Activated CD4-positive, alpha-beta memory T cell treated with anti-CD3 and anti-CD28 coated beads for 36 hours (primary cell): ENCODE measurements around the gene RCOR1. TPM values are rescaled to one million over a fixed set of nuclear protein-coding genes. Genes with fewer than 3 reads are reported as not detected.
"Not testable (repeated sequence)": the region's sequence is repeated elsewhere in the genome, so short reads cannot be mapped to it uniquely, and the experiment has no call there.

Experiments used
- CTCF ChIA-PET: fragments of 350-600 bp; sonication (Branson Sonifier 250); formaldehyde crosslinking; loops from one replicate; lab custom pipeline; 2021; ENCODE audit warnings: antibody characterized with exemption, inconsistent platforms; lab: Charles Lee
- POLR2A ChIA-PET: fragments of 350-600 bp; sonication (Branson Sonifier 250); formaldehyde crosslinking; loops from one replicate; lab custom pipeline; 2021; ENCODE audit warnings: antibody characterized with exemption; lab: Charles Lee
- DNase-seq: peaks from one replicate; pipeline ENCODE4 v3.0.0-alpha.2; 2020
- H3K27ac Mint-ChIP-seq: one replicate; pipeline ENCODE4 v1.8.0; 2021; ENCODE audit warnings: mixed read lengths
- H3K27me3 Mint-ChIP-seq: one replicate; pipeline ENCODE4 v1.8.0; 2021; ENCODE audit warnings: mixed read lengths
- H3K36me3 Mint-ChIP-seq: one replicate; pipeline ENCODE4 v1.8.0; 2021; ENCODE audit warnings: mixed read lengths
- H3K4me1 Mint-ChIP-seq: one replicate; pipeline ENCODE4 v1.8.0; 2021; ENCODE audit warnings: low read depth, mixed read lengths
- H3K4me3 Mint-ChIP-seq: one replicate; pipeline ENCODE4 v1.8.0; 2021; ENCODE audit warnings: mild to moderate bottlenecking, mixed read lengths
- H3K9me3 Mint-ChIP-seq: one replicate; pipeline ENCODE4 v1.8.0; 2021; ENCODE audit warnings: mixed read lengths
- intact Hi-C: fragments of 100-400 bp; cut with micrococcal nuclease; formaldehyde crosslinking; loops from one replicate; pipeline ENCODE4 v1.15.1; 2023
- total RNA-seq, 2 experiments: library from RNA; stranded (reverse); gene quantifications; one replicate each; pipeline ENCODE4 v1.2.3, GENCODE V29; 2021

Gene RCOR1
- total RNA-seq, 2 experiments from 2014 or later: 14.1 to 14.3 TPM

DNA sequence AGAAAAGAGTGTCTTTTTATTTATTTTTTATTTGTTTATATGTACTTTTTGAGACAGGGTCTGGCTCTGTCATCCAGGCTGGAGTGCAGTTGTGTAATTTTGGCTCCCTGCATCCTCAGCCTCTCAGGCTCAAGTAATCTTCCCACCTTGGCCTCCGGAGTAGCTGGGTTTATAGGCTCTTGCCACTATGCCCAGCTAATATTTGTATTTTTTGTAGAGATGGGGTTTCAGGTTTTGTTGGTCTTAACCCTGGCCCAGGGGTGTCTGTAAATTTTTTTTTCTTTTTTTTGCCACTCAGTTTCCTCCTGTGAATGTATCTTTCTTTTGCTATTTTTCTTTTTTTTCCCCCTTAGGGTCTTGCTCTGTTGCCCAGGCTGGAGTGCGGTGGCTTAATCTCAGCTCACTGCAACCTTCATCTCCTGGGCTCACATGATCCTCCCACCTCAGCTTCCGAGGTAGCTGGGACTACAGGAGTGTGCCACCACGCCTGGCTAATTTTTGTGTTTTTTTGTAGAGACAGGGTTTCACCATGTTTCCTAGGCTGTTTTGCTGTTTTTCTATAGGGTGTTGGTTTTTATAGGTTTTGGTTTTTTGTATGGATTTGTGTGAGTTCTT lies 11.0 kb downstream of the RCOR1 start:
- no peak overlapping the region for H3K4me3 Mint-ChIP-seq
- intact Hi-C loops: no loop called here
- no peak overlapping the region for H3K27ac Mint-ChIP-seq
- ChIA-PET CTCF (interaction anchor here (2.7 kb wide), 1 partner anchor 9 kb away, joined by 12 read pairs; no protein-coding TSS in a partner anchor), POLR2A (no interaction called here)
- peaks cover 58% of the 10 kb centered on the region for H3K4me1 Mint-ChIP-seq
- H3K27me3 Mint-ChIP-seq: no peaks in the 10 kb centered on the region
- H3K36me3 Mint-ChIP-seq: peaks cover 9% of the 10 kb centered on the region
- no peaks in the 10 kb centered on the region for H3K9me3 Mint-ChIP-seq
- DNase-seq: no peak

DNA sequence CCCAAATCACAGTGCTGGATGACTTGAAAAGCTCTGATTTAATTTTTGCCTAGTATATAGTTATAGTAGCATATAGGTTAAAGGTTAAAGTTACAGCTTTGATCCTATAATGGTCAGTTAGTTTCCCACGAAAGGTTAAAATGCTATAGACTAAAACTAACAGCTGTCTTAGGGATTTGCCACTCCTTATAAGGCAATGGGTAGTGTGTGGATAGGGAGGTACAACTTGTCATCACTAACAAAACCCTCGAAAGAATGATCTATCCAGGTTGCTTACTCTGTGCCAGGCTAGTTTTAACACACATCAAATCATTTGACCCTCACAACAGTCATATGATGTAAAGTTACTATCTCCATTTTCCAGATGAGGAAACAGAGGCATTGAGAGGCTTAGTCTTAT lies 11.7 kb downstream of the RCOR1 start:
- ChIA-PET CTCF (interaction anchor here (2.7 kb wide), 1 partner anchor 10 kb away, joined by 12 read pairs; no protein-coding TSS in a partner anchor), POLR2A (no interaction called here)
- Mint-ChIP-seq H3K9me3 (no peaks in the 10 kb centered on the region), H3K4me3 (no peak overlapping the region), H3K4me1 (peaks cover 55% of the 10 kb centered on the region), H3K36me3 (peaks cover 9% of the 10 kb centered on the region), H3K27ac (no peak overlapping the region), H3K27me3 (no peaks in the 10 kb centered on the region)
- intact Hi-C loops: no loop called here
- no peak for DNase-seq

DNA sequence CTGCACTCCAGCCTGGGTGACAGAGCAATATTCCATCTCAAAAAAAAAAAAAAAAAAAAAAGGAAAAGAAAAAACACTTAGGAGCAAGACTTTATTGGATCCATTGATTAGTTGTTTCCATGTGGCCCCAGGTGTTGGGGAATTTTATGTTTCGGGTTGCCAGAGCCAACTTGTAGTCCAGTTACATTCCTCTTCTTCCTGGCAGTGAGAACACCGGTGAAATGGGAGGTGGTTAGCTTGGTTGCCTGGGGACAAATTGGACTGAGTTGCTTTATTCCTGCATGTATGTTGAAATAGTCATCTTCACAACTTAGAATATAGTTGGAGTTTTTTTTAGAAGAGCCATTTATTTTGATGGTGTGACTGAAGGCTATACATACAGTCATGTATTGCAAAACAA lies 12.6 kb downstream of the RCOR1 start:
- Mint-ChIP-seq H3K4me1 (peaks cover 51% of the 10 kb centered on the region), H3K4me3 (no peak overlapping the region), H3K9me3 (no peaks in the 10 kb centered on the region), H3K27me3 (no peaks in the 10 kb centered on the region), H3K27ac (no peak overlapping the region), H3K36me3 (peaks cover 7% of the 10 kb centered on the region)
- POLR2A ChIA-PET: no interaction called here
- CTCF ChIA-PET: interaction anchor here (2.7 kb wide), 1 partner anchor 11 kb away, joined by 12 read pairs; no protein-coding TSS in a partner anchor
- intact Hi-C loops: no loop called here
- no peak for DNase-seq

DNA sequence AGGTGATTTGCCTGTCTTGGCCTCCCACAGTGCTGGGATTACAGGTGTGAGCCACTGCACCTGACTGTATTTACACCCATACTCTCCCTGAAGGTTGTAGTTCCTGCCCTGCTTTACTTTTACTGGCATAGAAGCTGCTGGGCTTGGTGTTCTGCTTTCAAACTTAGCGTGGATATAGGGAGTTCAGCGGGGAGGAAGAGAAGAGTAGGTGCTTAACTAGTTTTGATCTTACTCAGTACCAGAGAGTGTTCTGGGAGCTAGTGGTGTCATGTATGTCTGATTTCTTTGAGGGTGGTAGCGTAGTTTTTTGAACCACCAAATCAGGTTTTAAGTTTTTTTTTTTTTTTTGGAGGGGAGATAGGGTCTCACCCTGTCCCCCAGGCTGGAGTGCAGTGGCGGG lies 13.8 kb downstream of the RCOR1 start:
- Mint-ChIP-seq H3K9me3 (no peaks in the 10 kb centered on the region), H3K4me3 (no peak overlapping the region), H3K27me3 (no peaks in the 10 kb centered on the region), H3K4me1 (peaks cover 54% of the 10 kb centered on the region), H3K36me3 (peaks cover 7% of the 10 kb centered on the region), H3K27ac (no peak overlapping the region)
- ChIA-PET CTCF (interaction anchor here (1.1 to 3.3 kb wide), 4 partner anchors 12 to 89 kb away, joined by 4 to 21 read pairs (median 6); no protein-coding TSS in a partner anchor), POLR2A (interaction anchor here (0.6 kb wide), 1 partner anchor 261 kb away, joined by 4 read pairs; no protein-coding TSS in a partner anchor)
- peak; percentile 28 for DNase-seq
- intact Hi-C loops: no loop called here

DNA sequence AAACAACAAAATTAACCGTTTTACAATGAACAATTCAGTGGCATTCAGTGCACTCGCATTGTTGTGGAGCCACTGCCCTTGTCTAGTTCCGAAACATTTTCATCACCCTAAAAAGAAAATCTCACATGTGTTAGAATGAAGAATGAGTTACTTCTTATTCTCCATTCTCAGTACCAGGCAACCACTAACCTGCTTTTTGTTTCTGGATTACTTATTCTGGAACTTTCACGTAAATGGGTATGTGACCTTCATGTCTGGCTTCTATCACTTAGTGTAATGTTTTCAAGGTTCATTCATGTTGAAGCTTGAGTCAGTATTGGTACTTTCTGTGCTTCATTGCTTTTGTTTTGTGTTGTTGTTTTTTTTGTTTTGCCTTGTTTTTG lies 15.6 kb downstream of the RCOR1 start:
- no peak for DNase-seq
- H3K27ac Mint-ChIP-seq: peak overlapping the region; percentile 23
- CTCF ChIA-PET: interaction anchor here (3.3 kb wide), 1 partner anchor 14 kb away, joined by 21 read pairs; no protein-coding TSS in a partner anchor
- POLR2A ChIA-PET: interaction anchor here (1.0 to 1.3 kb wide), 3 partner anchors 13 to 47 kb away, joined by 4 read pairs; no protein-coding TSS in a partner anchor
- no peaks in the 10 kb centered on the region for H3K9me3 Mint-ChIP-seq
- H3K36me3 Mint-ChIP-seq: peaks cover 2% of the 10 kb centered on the region
- H3K4me3 Mint-ChIP-seq: no peak overlapping the region
- intact Hi-C loops: loop anchor here (1.0 kb wide), 2 partner anchors 14 to 26 kb away; no protein-coding TSS in a partner anchor
- no peaks in the 10 kb centered on the region for H3K27me3 Mint-ChIP-seq
- peaks cover 47% of the 10 kb centered on the region for H3K4me1 Mint-ChIP-seq

DNA sequence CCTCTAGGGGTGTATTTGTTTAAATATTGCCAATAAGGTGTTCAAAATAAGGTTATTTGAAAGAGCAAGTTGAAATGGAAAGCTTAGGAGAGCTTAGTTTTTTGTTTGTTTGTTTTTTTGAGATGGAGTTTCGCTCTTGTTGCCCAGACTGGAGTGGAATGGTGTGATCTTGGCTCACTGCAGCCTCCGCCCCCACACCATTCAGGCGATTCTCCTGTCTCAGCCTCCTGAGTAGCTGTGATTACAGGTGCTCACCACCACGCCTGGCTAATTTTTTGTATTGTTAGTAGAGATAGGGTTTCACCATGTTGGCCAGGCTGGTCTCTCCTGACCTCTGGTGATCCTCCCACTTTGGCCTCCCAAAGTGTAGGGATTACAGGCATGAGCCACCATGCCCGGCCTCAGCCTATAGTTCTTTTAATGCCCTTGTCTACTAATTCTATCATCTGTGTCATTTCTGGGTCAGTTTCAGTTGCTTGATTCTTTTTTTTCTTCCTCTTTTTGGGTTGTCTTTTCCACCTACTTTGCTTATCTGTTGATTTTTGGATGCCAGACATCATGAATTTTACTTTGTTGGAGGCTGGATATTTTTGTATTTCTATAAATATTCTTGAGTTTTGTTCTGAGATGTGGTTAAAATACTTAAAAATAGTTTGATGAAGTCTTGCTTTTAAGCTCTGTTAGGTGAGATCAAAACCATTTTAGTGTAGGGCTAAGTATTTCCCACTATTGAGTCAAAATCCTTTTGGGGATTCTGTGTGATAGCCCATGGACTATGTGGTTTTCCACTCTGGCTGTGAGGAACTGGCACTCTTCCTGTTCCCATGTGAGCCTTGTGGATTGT lies 18.7 kb downstream of the RCOR1 start:
- peaks cover 27% of the 10 kb centered on the region for H3K4me1 Mint-ChIP-seq
- H3K36me3 Mint-ChIP-seq: peaks cover 2% of the 10 kb centered on the region
- no peak overlapping the region for H3K4me3 Mint-ChIP-seq
- H3K27ac Mint-ChIP-seq: no peak overlapping the region
- ChIA-PET CTCF (interaction anchor here (1.3 to 3.0 kb wide), 2 partner anchors 16 to 83 kb away, joined by 6 to 23 read pairs; no protein-coding TSS in a partner anchor), POLR2A (no interaction called here)
- H3K27me3 Mint-ChIP-seq: no peaks in the 10 kb centered on the region
- intact Hi-C loops: no loop called here
- H3K9me3 Mint-ChIP-seq: no peaks in the 10 kb centered on the region
- DNase-seq: no peak

DNA sequence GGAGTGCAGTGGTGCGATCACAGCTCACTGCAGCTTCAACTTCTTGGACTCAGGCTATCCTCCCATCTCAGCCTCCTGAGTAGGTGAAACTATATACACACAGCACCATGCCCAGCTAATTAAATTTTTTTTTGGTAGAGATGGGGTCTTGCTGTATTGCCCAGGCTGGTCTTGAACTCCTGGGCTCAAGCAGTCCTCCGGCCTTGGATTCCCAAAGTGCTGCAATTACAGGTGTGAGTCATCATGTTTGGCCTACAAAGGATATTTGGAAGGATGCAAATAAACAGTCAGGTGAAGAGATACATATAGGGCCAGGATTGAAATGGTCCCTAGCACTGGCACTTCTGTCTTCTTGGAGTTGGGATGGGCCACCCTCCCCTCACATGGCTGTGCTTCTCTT lies 23.9 kb downstream of the RCOR1 start:
- peaks cover 29% of the 10 kb centered on the region for H3K4me1 Mint-ChIP-seq
- ChIA-PET CTCF (interaction anchor here (1.4 kb wide), 1 partner anchor 21 kb away, joined by 5 read pairs; no protein-coding TSS in a partner anchor), POLR2A (no interaction called here)
- intact Hi-C loops: no loop called here
- peaks cover 5% of the 10 kb centered on the region for H3K36me3 Mint-ChIP-seq
- H3K27me3 Mint-ChIP-seq: no peaks in the 10 kb centered on the region
- H3K9me3 Mint-ChIP-seq: no peaks in the 10 kb centered on the region
- no peak overlapping the region for H3K4me3 Mint-ChIP-seq
- no peak overlapping the region for H3K27ac Mint-ChIP-seq
- no peak for DNase-seq

DNA sequence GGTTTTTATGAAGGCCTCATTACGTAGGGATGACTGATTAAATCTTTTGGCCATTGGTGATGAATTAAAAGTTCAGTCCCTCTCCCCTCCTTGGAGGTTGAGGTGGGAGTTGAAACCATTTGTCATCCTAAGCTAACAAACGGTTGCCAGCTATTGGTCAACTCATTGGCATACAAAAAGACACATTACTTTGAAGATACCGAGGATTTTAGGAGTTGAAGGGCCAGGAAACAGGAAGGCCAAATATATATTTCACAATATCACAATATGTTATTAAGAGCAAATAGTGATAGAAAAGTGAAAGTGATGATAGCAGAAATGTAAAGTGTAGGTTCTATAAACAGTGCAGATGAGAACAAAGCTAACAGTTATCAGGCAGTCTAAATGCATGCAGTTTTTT lies 24.4 kb downstream of the RCOR1 start:
- no peak overlapping the region for H3K27ac Mint-ChIP-seq
- peaks cover 3% of the 10 kb centered on the region for H3K36me3 Mint-ChIP-seq
- H3K4me3 Mint-ChIP-seq: no peak overlapping the region
- POLR2A ChIA-PET: no interaction called here
- H3K4me1 Mint-ChIP-seq: peaks cover 33% of the 10 kb centered on the region
- intact Hi-C loops: no loop called here
- CTCF ChIA-PET: interaction anchor here (1.4 to 1.7 kb wide), 2 partner anchors 22 to 78 kb away, joined by 3 to 5 read pairs; no protein-coding TSS in a partner anchor
- no peaks in the 10 kb centered on the region for H3K9me3 Mint-ChIP-seq
- H3K27me3 Mint-ChIP-seq: no peaks in the 10 kb centered on the region
- no peak for DNase-seq

DNA sequence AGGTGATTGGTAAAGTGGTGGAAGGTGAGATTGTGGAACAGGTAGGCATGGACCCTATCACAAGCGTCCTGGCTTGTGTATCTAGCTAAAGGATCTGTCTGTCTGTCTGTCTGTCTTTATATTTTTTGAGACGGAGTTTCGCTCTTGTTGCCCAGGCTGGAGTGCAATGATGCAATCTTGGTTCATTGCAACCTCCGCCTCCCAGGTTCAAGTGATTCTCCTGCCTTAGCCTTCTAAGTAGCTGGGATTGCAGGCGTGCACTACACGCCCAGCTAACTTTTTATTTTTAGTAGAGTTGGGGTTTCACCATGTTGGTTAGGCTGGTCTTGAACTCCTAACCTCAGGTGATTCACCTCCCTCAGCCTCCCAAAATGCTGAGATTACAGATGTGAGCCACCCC lies 26.6 kb downstream of the RCOR1 start:
- H3K9me3 Mint-ChIP-seq, H3K4me3 Mint-ChIP-seq, H3K36me3 Mint-ChIP-seq, intact Hi-C loops, POLR2A ChIA-PET, DNase-seq, H3K27me3 Mint-ChIP-seq, H3K27ac Mint-ChIP-seq: not testable (repeated sequence)
- CTCF ChIA-PET: interaction anchor here (1.8 to 2.8 kb wide), 2 partner anchors 25 to 94 kb away, joined by 7 to 11 read pairs; no protein-coding TSS in a partner anchor
- peaks cover 46% of the 10 kb centered on the region for H3K4me1 Mint-ChIP-seq

DNA sequence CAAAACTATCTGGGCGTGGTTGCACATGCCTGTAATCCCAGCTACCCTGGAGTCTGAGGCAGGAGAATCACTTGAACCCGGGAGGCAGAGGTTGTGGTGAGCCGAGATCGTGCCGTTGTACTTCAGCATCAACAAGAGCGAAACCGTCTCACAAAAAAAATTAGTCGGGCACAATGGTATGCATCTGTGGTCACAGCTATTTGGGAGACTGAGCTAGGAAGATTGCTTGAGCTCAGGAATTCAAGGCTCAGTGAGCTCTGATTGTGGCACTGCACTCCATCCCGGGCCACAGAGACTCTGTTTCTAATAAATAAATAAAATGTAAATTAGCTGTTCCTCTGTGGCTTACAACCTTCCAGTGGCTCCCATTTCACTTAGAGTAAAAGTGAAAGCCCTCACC lies 28.0 kb downstream of the RCOR1 start:
- intact Hi-C loops: no loop called here
- Mint-ChIP-seq H3K9me3 (no peaks in the 10 kb centered on the region), H3K27me3 (no peaks in the 10 kb centered on the region), H3K27ac (no peak overlapping the region), H3K4me1 (peaks cover 46% of the 10 kb centered on the region), H3K4me3 (no peak overlapping the region), H3K36me3 (peaks cover 3% of the 10 kb centered on the region)
- ChIA-PET POLR2A (no interaction called here), CTCF (interaction anchor here (1.8 to 2.8 kb wide), 2 partner anchors 26 to 96 kb away, joined by 7 to 11 read pairs; no protein-coding TSS in a partner anchor)
- no peak for DNase-seq

DNA sequence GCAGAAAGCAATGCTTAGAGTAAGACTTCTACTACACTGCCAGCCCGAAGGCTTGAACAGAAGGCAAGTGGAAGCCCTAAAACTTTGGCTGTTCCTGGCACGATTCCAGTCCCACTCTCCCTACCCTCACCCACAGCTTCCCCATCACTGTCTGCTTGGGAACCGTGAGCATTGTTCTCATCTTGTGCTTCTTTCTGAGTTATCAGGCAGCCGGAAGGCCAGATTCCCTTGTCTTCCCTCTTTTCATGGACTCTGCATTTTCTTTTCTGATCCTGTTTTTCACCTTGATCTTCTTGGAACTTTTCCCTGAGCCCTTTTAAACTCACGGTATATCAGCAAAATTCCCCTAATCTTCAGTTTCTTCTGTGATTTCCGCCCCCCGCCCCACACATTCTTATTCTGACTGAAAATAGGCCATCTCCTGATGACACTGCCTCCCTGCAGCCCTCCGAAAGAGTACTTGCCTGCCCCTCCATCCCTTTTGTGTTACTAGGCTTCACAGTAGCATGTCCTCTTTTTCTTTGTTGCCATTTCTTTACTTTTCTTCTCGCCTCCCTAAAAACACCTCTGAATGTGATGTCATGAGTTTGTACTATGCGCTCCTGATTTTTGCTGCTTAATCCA lies 29.9 kb downstream of the RCOR1 start:
- H3K9me3 Mint-ChIP-seq: no peaks in the 10 kb centered on the region
- intact Hi-C loops: no loop called here
- CTCF ChIA-PET: interaction anchor here (2.4 kb wide), 1 partner anchor 11 kb away, joined by 5 read pairs; no protein-coding TSS in a partner anchor
- H3K27me3 Mint-ChIP-seq: no peaks in the 10 kb centered on the region
- peak; percentile 57 for DNase-seq
- no peak overlapping the region for H3K4me3 Mint-ChIP-seq
- POLR2A ChIA-PET: interaction anchor here (0.6 kb wide), 1 partner anchor 40 kb away, joined by 3 read pairs; no protein-coding TSS in a partner anchor
- no peak overlapping the region for H3K27ac Mint-ChIP-seq
- H3K36me3 Mint-ChIP-seq: peaks cover 3% of the 10 kb centered on the region
- peaks cover 56% of the 10 kb centered on the region for H3K4me1 Mint-ChIP-seq
